Esophagus muscularis mucosa (tissue), 4 donors: ENCODE data around the gene SESTD1.

Source experiments
- CTCF ChIP-seq, 3 experiments: fragments of 200-600 bp in 2 of 3; fragments of 450-650 bp in 1 of 3; sonication (generic) in 2 of 3; IDR thresholded peaks; one replicate each; pipeline ENCODE4 v1.5.1; 2017 to 2019; ENCODE audit warnings: antibody characterized with exemption in 3 of 3, mild to moderate bottlenecking in 2 of 3, moderate library complexity in 1 of 3
- EP300 ChIP-seq: sonication (generic); formaldehyde crosslinking; IDR thresholded peaks from one replicate; pipeline ENCODE4 v1.6.1; 2017; ENCODE audit warnings: antibody characterized with exemption
- POLR2A ChIP-seq: fragments of 450-650 bp; IDR thresholded peaks from one replicate; pipeline ENCODE4 v1.6.1; 2017; ENCODE audit warnings: antibody characterized with exemption, moderate library complexity, mild to moderate bottlenecking, low read depth
- POLR2AphosphoS5 ChIP-seq, 2 donors: sonication (generic); formaldehyde crosslinking; IDR thresholded peaks; one replicate each; pipeline ENCODE4 v1.6.1; 2017; ENCODE audit warnings: antibody characterized with exemption in 2 of 2

DNA sequence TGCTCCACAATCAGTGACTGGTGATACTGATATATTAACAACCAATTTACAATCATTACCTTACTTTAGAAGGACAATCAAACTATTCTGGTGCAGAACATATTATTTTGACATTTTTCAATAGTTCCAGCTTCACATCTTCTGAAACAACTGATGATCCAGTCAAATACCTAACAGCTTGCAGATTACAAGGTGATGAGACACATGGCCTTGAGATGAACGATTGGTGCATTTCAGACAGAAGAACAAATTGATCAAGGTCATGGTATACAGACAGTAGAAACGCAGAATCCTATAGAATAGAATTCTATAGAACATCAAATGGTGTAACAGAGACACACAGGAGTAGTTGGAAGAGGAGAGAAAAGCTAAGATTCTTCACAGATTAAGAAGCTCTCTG lies 24.8 kb downstream of the SESTD1 start:
- TF ChIP-seq CTCF (IDR thresholded peaks at IDR 0.05) = no peak
- no peak for TF ChIP-seq EP300
- no peak for TF ChIP-seq POLR2AphosphoS5 (IDR thresholded peaks at IDR 0.05)
- TF ChIP-seq POLR2A = no peak
